ENCODE results near the gene INTS1.
A peak's percentile ranks its signal among the peaks of the same experiment; 100 is the strongest.

INTS1 gene

DNA sequence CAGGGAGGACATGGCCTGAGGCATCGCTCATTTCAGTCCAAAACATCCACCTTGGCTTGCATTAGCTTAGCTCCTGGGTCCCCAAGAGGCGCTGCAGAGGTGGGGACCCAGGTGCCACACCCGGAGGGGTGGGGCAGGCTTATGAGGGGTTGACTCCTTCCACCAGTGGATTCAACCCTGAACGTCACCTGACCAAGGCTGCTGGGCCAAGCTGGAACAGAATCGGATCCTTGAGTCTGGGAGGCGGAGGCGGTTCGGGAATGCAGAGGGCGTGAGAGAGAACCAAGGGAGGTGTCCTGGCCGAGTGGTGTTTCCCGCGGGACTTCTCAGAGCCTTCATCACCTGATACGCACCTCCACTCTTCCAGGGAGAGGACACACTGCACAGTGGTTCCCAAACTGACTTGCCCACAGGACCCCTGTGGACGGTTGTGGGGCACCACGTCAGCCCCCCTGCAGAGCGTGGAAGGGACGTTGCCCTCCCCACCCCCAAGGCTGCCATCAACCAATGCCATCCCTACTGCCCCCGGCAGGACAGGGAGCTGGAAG lies 40.4 kb downstream of the INTS1 start:
- DNase-seq (ENCODE audit: low spot score) = no peak

DNA sequence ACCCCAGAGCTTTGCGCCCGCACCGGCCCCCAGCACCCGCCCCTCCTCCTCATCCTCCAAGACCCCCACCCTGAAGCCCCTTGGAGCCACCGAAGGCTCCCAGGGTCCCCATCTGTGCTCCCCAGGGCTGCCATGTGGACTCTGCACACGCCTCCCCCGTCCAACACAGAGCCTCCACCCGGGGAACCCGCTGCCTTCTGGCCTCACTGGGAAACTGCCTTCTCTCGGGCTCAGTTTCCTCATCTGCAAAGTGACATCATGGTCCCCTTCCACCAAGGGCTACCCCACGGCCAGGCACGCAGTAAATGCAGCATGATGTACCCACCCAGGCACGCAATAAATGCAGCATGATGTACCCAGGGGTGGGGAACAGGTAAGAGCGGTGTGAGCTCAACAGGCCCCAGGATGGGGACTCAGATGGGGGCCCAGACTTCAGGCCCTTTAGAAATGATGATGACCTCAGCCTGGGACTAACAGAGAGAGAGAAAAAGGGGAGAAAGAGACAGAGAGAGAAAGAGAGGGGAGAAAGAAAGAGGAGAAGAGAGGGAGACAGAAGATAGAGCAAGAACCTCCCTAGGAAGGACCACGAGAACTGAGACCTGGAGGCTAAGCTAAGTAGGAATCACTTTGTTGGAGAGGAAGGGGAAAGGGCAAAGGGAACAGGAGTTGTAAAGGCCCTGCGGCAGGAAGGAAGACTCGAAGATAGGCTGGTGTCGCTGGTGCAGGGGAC lies 42.4 kb downstream of the INTS1 start:
- DNase-seq (ENCODE audit: low spot score) = no peak

DNA sequence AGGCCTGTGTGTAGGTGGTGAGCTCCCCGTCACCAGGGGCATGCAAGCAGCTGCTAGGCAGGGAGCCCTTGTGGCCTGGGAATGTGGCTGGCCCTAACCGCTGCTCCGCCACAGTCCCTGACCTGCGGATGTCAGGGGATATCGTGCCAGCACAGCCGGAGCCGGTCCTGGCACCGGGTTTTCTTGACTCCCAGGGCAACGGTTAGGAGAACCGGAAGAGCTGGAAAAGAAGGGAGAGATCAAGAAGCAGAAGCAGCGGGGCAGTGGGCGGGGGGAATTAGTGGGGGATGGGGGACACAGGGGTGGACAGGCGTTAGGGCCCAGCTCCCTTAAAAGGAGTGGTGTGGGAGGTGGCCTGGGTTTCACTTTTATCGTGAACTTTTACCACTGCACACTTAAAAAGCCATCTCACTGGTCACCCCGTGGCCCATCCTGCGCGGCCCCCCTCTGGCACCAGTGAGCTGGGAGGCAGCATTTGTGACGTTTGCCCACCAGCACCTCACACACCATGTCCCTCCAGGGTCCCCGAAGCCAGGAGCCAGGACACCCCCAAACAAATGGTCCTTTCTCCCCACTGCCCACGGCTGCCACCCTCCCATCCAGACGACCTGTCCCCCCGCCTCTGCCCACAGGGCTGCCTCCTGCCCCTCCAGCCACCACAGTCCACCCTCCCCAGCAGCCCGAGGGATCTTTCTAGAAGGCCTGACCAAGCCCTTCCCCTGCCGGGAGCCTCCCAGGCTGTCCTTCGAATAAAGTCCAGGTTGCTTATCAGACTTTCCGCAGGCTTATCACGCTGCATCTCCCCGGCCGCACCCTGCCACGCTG lies 43.2 kb downstream of the INTS1 start:
- no peak for DNase-seq (ENCODE audit: low spot score)

DNA sequence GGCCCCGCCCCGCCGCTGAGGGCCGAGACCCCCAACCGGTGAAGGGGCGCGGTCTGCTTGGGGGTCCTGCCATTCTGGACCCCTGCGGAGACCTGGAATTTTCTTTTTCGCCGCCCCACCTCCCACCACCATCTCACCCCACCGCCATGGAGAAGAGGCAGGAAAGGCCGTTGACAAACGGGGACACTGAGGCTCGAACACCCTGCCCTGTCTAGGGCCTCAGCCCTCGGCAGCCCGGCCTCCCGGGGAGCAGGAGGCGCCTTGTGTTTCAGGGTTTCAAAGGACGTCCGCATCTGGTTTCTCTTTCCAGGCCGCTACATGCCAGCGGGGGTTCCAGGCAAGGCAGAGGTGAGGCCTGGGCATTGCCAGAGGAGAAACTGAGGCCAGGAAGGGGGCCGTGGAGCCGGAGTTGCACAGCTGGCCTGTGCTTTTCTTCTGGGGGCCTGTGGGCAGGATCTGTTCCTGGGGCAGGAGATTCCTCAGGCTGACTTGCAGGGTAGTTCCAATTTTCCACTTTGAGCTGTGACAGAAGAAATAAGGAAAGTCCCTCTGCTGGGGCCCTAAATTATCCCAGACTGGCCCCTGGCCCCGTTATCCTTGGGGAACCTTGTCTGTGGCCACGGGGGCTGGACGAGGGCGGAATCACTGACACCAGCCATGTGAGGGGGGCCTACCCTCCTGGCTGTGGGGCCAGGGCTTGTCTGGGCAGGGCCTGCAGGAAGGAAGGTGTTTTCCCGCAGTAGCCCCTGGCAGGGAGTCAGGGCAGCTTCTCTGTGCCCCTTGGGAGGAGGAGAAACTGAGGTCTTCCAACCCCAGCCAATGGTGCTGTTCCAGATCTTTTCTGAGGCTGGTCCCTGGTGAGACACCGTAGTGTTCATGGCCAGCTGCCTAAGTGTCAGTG lies 44.0 kb downstream of the INTS1 start:
- DNase-seq (ENCODE audit: low spot score) = no peak

DNA sequence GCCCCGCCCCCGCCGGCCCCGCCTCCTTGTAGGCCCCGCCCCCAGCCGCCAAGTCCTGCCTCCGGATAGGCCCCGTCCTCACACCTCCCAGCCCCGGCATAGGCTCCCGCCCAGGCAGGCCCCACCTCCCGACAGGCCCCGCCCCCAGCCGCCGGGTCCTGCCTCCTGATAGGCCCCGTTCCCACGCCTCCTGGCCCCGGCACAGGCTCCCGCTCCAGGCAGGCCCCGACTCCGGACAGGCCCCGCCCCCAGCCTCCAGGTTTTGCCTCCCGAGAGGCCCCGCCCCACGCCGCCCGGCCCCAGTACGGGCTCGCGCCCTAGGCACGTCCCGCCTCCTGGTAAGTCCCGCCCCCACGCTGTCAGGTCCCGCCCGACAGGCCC lies 44.7 kb downstream of the INTS1 start:
- DNase-seq (ENCODE audit: low spot score) = peak; percentile 99

DNA sequence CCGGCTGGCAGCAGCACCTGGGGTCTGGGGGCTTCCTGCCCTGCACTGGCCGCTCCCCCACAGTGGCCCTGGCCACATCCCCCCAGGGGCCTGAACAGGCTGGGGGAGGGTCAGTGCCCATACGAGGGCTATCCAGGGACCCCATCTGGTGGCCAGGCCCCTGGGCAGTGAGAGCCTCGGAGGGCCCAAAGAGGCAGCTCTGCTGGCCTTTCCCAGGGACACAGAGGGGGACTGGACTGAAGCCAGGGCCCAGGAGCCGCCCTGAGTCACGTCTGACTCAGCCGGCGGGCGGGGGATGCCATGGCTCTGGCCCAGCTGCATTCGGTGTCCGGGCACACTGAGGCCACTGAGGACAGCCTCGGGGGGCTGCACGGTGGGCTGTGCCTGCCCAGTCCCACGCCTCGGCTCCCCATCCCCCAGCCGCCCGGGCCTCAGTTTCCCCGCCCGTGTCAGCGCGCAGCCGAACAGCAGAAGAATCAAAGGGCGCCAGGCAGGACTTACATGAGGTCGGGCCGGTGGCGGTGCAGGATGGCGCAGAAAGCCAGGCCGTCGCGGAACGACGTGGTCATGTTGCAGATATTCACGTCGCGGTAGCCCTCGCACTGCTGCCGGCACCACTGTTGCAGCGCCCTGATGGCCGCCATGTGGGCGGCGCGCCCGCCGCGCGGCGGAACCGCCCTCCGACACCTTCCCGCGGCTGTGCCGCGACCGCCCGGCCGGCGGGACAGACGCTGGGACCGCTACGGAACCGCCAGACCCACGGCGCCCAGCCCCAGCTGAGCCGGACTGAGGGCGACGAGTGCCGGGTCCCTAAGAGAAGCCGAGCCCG lies 45.3 kb downstream of the INTS1 start, which contains the start of gene MICALL2:
TSS of gene MICALL2 (minus strand) at position 788 of the 829 bp plus-strand sequence. CDS start at position 644, 144 bp downstream.
- no peak for DNase-seq (ENCODE audit: low spot score)

DNA sequence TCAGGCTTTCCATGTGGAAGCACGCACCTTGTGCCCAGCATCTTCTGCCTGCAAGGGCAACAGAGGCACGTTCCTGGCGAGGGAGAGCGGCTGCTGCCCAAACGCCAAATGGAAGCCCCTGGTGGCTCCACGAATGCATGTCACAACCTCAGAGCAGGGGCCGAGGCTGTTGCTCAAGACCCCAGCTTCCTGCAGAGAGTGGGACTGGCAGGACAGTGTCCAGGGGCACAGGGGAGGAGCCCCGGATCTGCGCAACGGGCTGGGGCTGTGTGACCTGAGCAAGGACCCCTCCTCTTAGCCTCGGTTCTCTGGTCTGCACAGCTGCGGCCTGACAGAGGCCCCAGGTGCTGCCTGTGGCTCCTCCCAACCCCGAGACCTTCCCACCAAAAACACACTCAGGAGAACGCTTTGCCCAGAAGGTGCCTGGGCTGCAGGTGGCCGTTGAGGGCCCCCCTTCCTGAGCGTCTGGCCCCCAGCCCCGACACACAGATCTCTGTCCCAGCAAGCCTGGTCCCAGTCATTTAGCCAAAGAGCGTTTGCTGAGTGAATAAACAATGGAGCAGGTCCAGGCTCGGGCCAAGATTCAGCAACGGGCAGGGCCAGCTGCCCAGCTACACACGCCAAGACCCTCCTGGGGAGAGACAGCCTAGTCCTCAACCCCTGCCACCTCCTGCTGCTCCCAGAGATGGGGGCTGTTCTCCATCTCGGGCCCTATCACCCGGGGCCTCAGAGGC lies 46.1 kb downstream of the INTS1 start:
- DNase-seq (ENCODE audit: low spot score) = no peak

DNA sequence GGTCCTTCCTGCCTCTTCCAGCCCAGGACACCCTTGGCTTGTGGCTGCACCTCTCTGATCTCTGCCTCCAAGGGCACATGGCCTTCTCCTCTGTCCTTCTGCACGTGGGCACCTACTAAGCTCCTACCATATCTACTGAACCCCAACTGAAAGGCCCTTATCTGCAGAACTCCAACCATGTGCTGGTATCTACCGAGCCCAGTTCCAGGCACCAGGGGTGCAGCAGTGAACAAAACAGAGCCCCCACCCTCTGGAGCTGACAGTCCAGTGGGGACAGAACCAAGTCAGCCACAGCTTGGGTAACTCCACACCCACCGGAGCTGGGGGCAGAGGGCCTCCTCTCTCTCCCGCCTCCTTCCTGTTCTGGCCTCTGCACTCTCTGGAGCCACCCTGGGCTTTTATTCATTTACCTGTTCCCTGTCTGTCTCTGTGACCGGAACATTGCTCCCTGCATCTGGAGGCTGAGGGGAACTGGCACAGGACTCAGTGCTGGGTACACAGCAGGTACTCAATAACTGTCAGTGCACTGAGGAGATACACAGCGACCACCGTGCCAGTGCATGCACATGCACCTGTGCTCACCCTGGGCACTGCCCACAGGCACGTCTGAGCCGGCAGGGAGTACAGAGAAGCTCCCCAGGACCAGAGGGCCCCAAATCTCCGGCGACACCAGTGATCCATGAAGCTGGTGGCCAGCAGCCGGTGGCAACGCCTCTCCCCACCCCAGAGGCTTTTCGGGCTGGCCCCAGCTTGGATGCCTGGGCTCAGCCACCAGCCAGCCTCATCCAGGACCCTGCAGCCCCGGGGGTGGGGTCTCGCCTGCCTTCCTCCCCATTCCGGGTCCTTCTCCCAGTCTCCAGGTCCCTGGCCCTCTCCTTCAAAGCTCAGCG lies 46.9 kb downstream of the INTS1 start:
- DNase-seq (ENCODE audit: low spot score) = no peak

DNA sequence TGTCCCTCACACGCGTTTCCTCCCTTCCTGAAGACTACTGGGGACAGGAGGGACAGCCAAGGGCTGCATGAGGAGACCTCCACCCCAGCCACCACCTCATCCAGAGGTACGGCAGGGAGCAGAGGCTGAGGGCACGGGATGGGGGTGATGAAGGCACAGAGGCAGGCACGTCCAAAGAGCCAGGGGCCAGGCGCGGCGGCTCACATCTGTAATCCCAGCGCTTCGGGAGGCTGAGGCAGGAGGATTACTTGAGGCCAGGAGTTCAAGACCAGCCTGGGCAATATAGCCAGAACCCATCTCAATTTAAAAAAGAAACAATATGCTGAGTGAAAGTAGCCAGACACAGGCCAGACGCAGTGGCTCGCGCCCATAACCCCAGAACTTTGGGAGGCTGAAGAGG lies 48.2 kb downstream of the INTS1 start:
- no peak for DNase-seq (ENCODE audit: low spot score)

DNA sequence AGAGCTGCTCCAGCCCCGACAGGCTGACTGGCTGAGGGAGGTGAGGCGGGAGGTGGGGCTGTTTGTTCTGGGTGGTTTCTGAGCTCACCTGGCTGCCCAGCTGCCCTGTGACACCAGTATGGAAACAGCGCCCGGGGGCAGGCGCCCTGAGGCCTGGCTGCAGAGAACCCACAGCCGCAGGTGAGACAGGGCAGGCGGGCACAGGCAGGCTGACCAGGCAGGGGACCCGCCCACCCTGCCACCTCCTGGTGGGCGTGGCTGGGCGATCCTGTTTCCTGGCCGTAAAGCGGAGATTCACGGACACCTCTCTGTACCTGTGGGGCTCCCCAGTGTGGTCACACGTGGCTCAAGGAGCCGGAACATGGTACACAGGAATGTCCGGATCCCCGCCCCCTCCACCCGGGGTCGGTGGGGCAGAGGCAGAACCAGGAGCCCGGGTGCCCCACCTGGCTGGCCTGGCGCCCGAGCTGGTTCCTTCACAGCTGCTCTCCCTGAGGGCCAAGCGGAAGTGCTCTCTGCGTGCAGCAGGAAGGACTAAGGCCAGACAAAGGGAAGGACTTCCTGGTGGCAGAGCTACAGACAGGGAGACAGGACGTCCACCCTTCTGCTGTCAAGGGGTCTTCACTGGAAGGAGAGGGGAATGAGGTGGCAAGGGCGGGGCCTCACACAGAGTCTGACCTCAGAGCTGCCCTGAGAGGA lies 48.8 kb downstream of the INTS1 start:
- no peak for DNase-seq (ENCODE audit: low spot score)

DNA sequence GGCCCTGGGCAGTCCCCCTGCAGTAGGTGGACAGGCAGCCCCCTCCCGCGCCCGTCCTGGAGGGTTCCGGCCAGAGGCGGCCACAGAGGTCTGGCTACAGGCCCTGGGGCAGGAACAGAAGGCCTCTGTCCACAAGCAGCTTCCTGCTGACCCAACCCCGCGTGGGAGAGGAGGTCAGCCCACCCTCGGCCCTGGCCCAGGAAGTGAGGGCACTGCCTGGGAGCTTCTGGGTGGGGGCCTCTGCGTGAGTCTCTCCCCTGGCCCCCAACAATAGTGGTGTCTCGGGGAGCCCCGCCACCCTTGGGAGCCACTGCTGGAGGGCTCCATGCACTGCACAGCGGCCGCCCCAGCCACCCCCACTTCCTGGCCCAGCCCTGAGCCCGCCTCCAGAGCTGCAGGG lies 49.6 kb downstream of the INTS1 start:
- DNase-seq (ENCODE audit: low spot score) = peak; percentile 49

DNA sequence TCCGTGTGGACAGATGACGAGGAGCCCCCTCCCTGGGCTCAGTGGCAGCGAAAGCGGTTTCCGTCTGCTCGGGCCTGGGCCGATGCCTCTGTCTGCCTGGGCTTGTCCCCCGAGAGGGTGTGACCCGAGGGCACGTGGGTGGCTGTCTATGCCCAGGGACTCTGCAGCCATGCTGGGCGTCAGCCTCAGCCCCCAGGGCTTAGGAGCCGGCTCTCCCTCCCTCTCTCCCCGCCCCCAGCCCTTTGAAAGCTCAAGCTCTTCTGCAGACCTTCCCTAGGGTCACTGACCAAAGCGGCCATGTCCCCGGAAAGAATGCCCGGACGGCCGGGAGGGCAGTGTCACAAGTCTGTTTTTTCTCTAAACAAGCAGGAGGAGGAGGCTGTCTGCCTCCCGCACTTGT lies 52.0 kb downstream of the INTS1 start:
- no peak for DNase-seq (ENCODE audit: low spot score)

DNA sequence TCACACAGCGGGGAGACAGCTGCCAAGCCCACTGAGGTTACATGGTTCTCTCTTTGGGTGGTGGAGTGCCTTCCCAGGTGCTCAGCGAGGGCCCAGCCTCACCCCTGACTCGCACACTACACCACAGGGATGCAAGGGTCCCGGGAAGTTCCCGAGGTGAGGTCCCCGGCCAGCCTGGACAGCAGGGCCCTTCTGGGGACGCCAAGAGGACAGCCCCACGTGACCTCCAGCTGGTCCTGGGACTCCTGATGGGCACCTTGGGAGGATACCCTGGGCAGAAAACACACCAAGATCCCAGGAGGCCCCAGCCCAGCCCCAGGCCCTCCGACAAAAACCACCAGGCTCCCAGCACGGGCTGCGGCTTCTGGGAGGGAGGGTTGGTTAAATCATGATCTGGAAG lies 53.2 kb downstream of the INTS1 start:
- no peak for DNase-seq (ENCODE audit: low spot score)

DNA sequence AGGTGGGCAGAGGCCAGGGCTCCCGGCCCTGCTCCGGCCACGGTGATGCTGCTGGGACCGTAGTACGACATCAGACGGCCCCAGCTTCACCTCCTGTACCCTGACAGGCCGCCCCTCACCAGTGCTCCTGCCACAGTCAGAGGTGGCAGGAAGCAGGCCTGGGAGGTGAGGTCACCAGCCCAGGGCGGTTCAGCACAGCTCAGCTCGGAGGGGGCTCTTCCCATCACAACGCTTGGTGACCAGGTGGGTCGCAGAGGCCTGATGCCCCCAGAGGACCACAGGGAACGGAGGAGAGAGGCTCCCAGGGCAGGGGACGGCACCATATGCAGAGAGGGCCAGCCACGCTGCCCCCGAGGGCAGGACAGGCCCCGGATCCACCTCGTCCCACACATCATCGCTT lies 53.8 kb downstream of the INTS1 start:
- no peak for DNase-seq (ENCODE audit: low spot score)

DNA sequence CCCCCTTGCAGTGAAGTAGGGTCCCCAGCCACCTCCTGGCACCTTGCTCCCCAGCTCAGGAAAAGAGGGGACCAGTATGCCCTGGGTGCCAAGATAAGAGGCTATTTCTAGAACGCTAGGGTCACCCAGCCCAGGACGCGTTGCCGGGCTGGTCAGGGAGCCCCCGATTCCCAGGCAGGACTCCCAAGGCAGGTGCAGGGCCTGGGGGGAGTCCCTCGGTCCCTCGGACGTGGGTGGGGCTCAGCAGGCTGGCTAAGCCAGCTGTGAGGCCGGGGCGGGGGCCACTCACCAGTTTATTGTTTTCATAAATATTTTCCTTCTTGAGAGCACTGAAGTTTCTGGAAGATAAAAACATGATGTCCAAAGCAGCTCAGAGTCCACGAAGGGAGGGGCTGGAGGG lies 54.2 kb downstream of the INTS1 start:
- DNase-seq (ENCODE audit: low spot score) = no peak

DNA sequence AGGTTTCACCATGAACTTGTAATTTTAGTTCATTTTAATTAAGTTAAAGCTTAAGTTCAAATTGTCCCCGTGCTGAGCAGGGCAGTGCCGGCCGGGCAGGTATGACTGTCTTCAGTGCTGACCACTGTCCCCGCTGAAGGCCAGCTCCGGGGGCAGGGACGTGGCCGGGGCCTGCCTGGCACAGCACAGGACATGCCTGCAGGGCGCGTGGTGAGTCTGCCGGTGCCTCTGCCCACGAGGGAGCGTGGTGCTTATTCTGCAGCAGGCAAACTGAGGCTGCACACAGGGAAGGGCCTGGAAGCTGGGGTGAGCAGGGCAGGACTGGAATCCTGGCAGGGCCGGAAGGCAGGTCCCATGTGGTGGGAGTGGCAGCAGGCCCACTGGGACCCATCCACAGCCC lies 54.7 kb downstream of the INTS1 start:
- DNase-seq (ENCODE audit: low spot score) = no peak

DNA sequence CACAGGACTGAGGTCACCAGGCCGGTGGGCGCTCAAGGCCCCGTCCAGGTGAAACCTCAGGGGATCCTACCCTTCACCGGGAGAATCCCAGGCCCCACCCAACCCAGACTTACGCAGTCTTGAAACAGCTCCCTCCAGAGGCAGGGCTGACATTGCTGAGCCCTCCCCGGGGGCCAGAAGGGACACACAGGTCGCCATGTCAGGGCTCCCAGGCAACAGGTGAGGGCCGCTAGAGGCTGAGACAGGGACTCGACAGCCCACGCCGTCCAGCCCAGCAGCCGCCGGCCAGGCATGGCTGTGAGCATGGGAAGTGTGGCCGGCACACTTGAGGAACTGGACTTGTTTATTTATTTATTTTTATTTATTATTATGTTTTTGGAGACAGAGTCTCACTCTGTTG lies 55.2 kb downstream of the INTS1 start:
- DNase-seq (ENCODE audit: low spot score) = no peak

DNA sequence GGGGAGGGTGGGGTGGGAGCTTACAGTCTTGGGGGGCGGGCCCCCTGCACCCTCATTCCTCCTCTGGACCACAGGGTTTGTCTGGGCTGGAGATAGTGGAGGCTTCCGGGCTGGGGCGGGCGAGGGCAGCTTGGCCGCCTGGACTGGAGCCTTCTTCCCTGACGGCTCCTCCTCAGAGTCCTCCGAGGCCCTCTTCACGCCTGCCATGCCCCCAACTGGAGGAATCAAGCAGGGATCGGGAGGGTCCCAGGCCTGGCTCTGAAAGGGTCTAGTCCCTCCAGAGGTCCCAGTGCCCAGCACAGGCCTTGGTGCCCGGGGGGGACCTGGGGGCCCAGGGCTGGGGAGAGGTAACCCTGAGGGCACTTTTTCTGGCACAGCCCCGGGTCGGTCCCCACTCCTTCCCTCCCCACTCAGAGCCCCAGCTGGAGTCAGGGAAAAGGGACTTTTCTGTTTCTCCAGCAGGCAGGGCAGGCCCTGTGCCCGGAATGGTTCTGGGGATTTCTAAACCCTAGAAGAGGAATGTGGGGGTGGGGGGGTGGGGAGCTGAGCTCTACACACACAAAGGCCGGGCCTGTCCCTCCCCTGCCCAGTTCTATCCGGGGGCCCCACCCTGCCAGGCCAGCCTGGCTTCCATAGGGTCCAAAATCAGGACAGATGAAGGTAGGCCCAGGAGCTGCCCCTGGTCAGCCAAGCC lies 56.5 kb downstream of the INTS1 start:
- peak; percentile 77 for DNase-seq (ENCODE audit: low spot score)
